Activated CD8-positive, alpha-beta T cell treated with anti-CD3 and anti-CD28 coated beads, Interleukin-2, amount 10 ng/mL, durations not matched to agents 7 days and 5 days (primary cell): ENCODE measurements around the gene PAQR5. TPM values are rescaled to one million over a fixed set of nuclear protein-coding genes. Genes with fewer than 3 reads are reported as not detected.
"Not testable (repeated sequence)": the region's sequence is repeated elsewhere in the genome, so short reads cannot be mapped to it uniquely, and the experiment has no call there.

Experiments used
- ATAC-seq: fragments of 150-1000 bp; cut with Tn5 transposase; one replicate; pipeline ENCODE4 v1.10.0; 2021; ENCODE audit warnings: moderate library complexity
- CTCF ChIA-PET: fragments of 350-600 bp; sonication (Branson Sonifier 250); formaldehyde crosslinking; loops from one replicate; lab custom pipeline; 2021; ENCODE audit warnings: antibody characterized with exemption; lab: Charles Lee
- POLR2A ChIA-PET: fragments of 350-600 bp; sonication (Branson Sonifier 250); formaldehyde crosslinking; loops from one replicate; lab custom pipeline; 2021; ENCODE audit warnings: antibody characterized with exemption; lab: Charles Lee
- DNase-seq: peaks from one replicate; pipeline ENCODE4 v3.0.0-alpha.2; 2020
- H3K27ac Mint-ChIP-seq: one replicate; pipeline ENCODE4 v1.8.0; 2021; ENCODE audit warnings: mild to moderate bottlenecking, mixed read lengths
- H3K27me3 Mint-ChIP-seq: one replicate; pipeline ENCODE4 v1.8.0; 2021; ENCODE audit warnings: low read depth, mixed read lengths
- H3K36me3 Mint-ChIP-seq: one replicate; pipeline ENCODE4 v1.8.0; 2021; ENCODE audit warnings: low read depth, mixed read lengths
- H3K4me1 Mint-ChIP-seq: one replicate; pipeline ENCODE4 v1.8.0; 2021; ENCODE audit warnings: low read depth, mixed read lengths
- H3K4me3 Mint-ChIP-seq: one replicate; pipeline ENCODE4 v1.8.0; 2021; ENCODE audit warnings: mild to moderate bottlenecking, mixed read lengths
- H3K9me3 Mint-ChIP-seq: one replicate; pipeline ENCODE4 v1.8.0; 2022; ENCODE audit warnings: mixed read lengths; ENCODE audit not compliant: insufficient read depth
- total RNA-seq, 2 experiments: library from RNA; stranded (reverse); gene quantifications; one replicate each; pipeline ENCODE4 v1.2.3, GENCODE V29; 2021

Gene PAQR5
- total RNA-seq, 2 experiments from 2014 or later, result not detected

DNA sequence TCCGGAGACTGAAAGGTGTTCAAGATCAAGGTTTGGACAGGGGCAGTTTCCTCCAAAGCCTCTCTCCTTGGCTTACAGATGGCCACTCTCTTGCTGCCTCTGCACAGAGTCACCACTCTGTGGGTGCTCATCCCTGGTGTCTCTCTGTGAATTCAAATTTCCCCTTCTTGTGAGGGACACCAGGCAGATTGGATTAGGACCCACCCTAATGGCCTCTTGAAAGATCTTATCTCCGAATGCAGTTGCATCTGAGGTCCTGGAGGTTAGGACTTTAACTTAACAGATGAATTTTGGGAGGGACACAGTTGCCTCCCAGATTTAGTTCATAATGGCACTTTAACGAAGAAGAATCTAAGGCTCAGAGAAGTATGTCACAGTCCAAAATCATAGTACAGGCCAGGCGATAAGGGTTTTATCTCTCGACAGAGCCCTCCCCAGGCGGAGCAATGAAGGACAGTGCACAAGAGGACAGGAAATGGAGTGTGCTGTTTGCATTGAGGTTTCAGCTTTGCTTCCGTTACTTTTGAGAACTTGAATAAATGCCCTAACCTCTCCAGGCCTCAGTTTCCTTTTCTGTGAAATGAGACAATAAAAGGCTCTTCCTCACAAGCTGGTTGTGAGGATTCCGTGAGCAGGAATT is 76.6 kb downstream of the PAQR5 start:
- ATAC-seq (no peak), DNase-seq (no peak)
- H3K27ac Mint-ChIP-seq, result no peak overlapping the region
- no peak overlapping the region for H3K4me3 Mint-ChIP-seq
- H3K36me3 Mint-ChIP-seq, result no peaks in the 10 kb centered on the region
- ChIA-PET CTCF (no interaction called here), POLR2A (no interaction called here)
- H3K9me3 Mint-ChIP-seq, result no peaks in the 10 kb centered on the region
- peaks cover 16% of the 10 kb centered on the region for H3K27me3 Mint-ChIP-seq
- H3K4me1 Mint-ChIP-seq, result no peaks in the 10 kb centered on the region

DNA sequence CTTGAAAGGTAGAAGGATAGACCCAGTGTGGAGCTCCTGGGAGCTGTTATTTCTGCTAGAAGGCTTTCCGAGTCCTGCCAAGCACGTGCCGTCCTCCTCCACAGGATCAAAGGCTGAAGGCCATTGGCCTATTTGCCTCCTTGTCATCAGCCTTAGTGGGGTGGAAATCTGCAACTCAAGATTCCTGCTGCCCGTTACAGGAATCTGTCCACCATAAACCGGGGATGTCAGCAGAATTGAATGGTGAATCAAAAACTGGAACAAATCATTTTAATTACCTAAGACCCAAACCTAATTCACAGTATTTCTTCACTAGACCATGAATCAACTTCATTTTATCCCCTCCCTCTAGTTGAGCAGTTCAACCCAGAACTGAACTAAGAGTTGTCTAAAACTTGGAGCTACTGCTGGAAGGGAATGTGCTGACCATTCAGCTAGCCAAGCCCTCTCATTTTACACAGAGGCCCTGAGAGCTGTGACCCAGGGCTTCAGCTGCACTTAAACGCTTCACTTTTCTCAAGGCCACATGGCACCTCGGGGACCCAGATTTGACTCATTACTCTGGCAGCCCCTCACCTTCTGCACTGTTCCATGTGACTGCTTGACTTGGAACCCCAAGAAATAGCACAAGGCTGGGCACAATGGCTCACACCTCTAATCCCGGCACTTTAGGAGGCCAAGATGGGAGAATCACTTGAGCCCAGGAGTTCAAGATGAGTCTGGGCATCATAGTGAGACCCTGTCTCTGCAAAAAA is 78.7 kb downstream of the PAQR5 start:
- Mint-ChIP-seq H3K27me3 (peaks cover 16% of the 10 kb centered on the region), H3K36me3 (no peaks in the 10 kb centered on the region), H3K9me3 (no peaks in the 10 kb centered on the region), H3K27ac (no peak overlapping the region), H3K4me3 (no peak overlapping the region), H3K4me1 (no peaks in the 10 kb centered on the region)
- POLR2A ChIA-PET, result no interaction called here
- CTCF ChIA-PET, result interaction anchor here (1.0 kb wide), 1 partner anchor 17 kb away, joined by 4 read pairs; no protein-coding TSS in a partner anchor
- ATAC-seq (no peak), DNase-seq (no peak)

DNA sequence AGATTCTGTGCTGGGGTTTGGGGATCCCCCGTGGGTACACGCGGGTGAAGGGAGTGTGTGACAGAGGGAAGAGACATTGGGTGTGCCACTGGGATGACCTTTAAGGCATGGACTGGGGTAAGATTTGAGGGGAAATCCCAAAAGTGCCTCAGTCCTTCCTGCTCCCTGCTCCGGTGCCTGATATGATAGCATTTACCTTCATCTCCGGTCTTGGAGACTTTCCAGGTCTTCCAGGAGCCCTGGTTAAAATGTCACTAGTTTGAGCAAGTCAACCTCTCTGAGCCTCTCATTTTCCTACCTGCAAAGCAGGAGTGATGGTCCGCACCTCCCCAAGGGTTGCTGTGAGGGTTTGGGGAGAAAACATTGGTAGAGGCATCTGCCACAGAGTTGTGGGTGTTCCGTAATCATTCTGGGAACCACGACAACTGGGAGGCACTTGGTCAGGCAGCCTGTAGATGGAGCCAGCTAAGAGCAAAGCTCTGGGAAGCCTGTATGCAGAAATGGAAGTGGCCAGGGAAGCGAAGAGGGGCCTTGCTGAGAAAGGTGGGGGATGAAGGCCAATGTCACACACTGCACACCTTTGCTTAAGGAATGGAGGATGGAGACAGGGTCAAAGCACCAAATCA is 81.5 kb downstream of the PAQR5 start:
- H3K4me3 Mint-ChIP-seq, result no peak overlapping the region
- ATAC-seq, result no peak
- no peak overlapping the region for H3K27ac Mint-ChIP-seq
- no peaks in the 10 kb centered on the region for H3K36me3 Mint-ChIP-seq
- POLR2A ChIA-PET, result no interaction called here
- H3K27me3 Mint-ChIP-seq, result peaks cover 8% of the 10 kb centered on the region
- H3K4me1 Mint-ChIP-seq, result no peaks in the 10 kb centered on the region
- no peaks in the 10 kb centered on the region for H3K9me3 Mint-ChIP-seq
- CTCF ChIA-PET, result no interaction called here
- no peak for DNase-seq

DNA sequence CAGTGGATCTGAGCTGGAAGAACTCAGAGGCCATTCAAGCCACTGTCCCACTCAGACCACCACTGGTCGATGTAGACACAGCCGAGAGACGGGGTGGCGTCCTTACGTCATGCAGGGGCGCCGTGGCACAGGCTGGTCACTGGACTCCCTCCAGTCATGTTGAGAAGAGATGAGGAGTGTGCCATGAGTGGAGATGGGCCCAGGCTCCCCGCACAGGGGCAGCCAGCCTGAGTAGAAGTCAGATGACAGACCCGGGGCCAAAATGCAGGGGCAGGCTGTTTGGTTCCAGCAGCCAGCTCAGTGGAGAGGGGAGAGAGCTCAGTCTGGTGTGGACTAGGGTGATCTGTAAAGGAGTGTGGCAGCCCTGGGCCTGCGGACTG is 82.0 kb downstream of the PAQR5 start:
- Mint-ChIP-seq H3K36me3 (no peaks in the 10 kb centered on the region), H3K4me3 (no peak overlapping the region), H3K9me3 (no peaks in the 10 kb centered on the region), H3K27me3 (peaks cover 8% of the 10 kb centered on the region), H3K4me1 (no peaks in the 10 kb centered on the region), H3K27ac (no peak overlapping the region)
- DNase-seq (no peak), ATAC-seq (no peak)
- CTCF ChIA-PET, result no interaction called here
- POLR2A ChIA-PET, result no interaction called here

DNA sequence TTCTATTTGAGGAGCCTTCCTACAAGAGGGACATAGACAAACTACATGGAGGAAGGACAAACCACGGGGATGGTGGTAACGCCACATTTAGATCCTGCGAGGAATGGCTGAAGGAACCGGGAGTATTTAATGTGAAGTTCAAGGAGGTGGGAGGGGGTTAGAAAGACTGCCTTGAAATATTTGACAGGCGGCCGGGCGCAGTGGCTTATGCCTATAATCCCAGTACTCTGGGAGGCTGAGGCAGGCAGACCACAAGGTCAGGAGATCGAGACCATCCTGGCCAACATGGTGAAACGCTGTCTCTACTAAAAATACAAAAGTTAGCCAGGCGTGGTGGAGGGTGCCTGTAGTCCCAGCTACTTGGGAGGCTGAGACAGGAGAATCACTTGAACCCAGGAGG is 83.5 kb downstream of the PAQR5 start:
- DNase-seq, POLR2A ChIA-PET, ATAC-seq, H3K36me3 Mint-ChIP-seq, H3K27ac Mint-ChIP-seq, H3K9me3 Mint-ChIP-seq, H3K4me1 Mint-ChIP-seq, H3K4me3 Mint-ChIP-seq, H3K27me3 Mint-ChIP-seq: not testable (repeated sequence)
- CTCF ChIA-PET, result interaction anchor here (0.9 kb wide), 2 partner anchors 11 to 323 kb away, joined by 3 to 4 read pairs; no protein-coding TSS in a partner anchor

DNA sequence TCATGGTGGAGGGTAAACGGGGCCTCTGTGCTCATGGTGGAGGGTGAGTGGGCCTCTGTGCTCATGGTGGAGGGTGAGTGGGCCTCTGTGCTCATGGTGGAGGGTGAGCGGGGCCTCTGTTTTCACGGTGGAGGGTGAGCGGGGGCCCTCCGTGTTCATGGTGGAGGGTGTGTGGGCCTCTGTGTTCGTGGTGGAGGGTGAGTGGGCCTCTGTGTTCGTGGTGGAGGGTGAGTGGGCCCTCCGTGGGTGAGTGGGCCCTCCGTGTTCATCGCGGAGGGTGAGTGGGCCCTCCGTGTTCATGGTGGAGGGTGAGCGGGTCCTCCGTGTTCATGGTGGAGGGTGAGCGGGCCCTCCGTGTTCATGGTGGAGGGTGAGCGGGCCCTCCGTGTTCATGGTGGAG is 85.4 kb downstream of the PAQR5 start:
- ATAC-seq, H3K4me1 Mint-ChIP-seq, H3K9me3 Mint-ChIP-seq, H3K36me3 Mint-ChIP-seq, DNase-seq, H3K4me3 Mint-ChIP-seq, CTCF ChIA-PET, POLR2A ChIA-PET, H3K27me3 Mint-ChIP-seq, H3K27ac Mint-ChIP-seq: not testable (repeated sequence)

DNA sequence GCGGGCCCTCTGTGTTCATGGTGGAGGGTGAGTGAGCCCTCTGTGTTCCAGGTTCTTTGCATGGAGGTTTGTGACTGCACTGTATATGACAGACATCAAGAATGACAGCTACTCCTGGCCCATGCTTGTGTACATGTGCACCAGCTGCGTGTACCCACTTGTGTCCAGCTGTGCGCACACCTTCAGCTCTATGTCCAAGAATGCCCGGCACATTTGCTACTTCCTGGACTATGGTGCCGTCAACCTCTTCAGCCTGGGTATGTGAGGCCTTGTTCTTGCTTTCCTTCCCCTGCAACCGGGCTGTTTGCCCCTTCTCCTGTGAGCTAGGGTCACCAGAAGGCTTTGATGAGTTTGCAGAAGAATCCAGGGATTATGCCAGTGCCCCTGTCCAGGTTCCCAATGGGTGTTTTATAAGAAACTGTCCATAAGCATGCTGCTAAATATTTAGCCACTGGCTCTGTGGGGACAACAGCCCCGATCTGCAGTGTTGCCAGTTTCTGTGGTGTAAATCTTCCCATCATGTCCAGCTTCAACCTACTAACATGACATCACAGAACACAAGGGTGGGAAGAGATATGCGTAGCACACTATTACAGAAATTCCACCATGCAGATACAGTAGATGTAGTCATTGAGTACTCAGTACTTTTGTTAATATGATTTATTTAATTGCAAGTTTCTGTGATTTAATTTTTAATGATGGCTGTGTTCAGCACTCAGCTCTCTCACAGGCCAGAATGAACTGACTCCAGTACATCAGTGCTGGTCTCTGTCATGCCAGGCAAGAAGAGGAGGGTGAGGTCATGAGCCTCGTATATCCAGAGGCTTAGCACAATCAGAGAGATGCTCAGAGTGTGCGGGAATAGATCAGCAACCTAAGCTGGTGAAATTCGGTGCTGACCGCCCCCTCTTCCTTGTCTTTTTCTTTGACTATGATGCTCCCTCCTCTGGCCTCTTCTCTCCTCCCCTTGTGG is 86.2 kb downstream of the PAQR5 start:
- Mint-ChIP-seq H3K4me3 (no peak overlapping the region), H3K4me1 (no peaks in the 10 kb centered on the region), H3K27ac (no peak overlapping the region), H3K36me3 (no peaks in the 10 kb centered on the region), H3K27me3 (peaks cover 2% of the 10 kb centered on the region), H3K9me3 (no peaks in the 10 kb centered on the region)
- ATAC-seq, result no peak
- no peak for DNase-seq
- POLR2A ChIA-PET, result no interaction called here
- CTCF ChIA-PET, result no interaction called here

DNA sequence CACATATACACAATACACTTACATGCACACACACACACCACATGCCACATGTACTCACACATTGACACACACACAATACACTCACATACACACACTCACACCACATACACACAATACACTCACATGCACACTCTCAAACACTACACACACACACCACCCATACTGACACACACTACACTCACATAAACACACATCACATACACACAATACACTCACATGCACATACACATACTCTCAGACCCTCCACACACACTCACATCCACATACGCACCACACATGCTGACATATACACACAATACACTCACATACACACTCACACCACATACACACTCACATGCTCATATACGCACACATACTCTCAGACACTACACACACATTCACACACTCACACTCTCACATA is 87.1 kb downstream of the PAQR5 start:
- CTCF ChIA-PET, result no interaction called here
- Mint-ChIP-seq H3K4me1 (no peaks in the 10 kb centered on the region), H3K36me3 (no peaks in the 10 kb centered on the region), H3K9me3 (no peaks in the 10 kb centered on the region), H3K4me3 (no peak overlapping the region), H3K27me3 (peaks cover 2% of the 10 kb centered on the region), H3K27ac (no peak overlapping the region)
- POLR2A ChIA-PET, result no interaction called here
- ATAC-seq, result no peak
- no peak for DNase-seq

DNA sequence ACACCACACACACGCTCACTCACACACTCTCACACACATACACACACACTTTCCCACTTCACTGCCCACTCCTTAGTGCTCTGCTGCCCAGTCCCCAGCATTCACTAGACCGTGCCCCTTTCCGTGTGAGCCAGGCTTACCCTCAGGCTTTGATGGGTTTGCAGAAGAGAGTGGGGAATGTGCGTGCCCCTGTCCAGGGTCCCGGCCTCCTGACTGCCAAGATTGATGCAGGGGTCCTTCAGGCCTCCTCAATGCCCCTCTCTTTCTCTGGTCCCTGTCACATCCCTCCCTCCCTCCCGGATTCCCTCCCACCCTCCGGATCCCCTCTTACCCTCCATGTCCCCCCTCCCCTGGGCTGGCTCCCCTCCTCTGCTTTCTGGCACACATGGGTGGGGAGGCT is 87.6 kb downstream of the PAQR5 start:
- DNase-seq, result no peak
- Mint-ChIP-seq H3K4me3 (no peak overlapping the region), H3K27me3 (peaks cover 2% of the 10 kb centered on the region), H3K27ac (no peak overlapping the region), H3K4me1 (no peaks in the 10 kb centered on the region), H3K36me3 (no peaks in the 10 kb centered on the region), H3K9me3 (no peaks in the 10 kb centered on the region)
- ATAC-seq, result no peak
- ChIA-PET CTCF (no interaction called here), POLR2A (no interaction called here)

DNA sequence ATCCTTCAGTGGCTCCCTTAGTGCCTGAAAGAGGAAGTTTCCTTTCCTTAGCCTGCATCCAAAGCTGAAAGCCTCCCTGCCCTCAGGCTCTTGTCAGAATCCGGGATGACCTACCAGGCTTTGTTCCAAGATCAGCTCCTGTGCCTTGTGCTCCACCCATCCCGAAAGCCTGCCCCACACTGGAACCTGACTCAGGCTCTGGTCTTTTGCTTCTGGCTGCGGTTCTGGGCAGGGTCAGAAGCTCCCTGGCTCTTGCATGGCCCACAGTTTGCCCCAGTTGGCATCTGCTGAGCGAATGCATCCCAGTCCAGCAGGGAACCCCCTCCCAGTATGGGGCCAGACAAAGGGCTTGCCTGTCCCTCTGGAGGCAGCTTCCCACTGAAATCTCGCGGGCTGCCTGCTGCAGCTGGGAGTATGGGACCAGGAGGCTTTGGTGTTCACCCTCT is 89.6 kb downstream of the PAQR5 start:
- ChIA-PET POLR2A (no interaction called here), CTCF (no interaction called here)
- no peak overlapping the region for H3K27ac Mint-ChIP-seq
- H3K9me3 Mint-ChIP-seq, result no peaks in the 10 kb centered on the region
- peaks cover 3% of the 10 kb centered on the region for H3K27me3 Mint-ChIP-seq
- H3K36me3 Mint-ChIP-seq, result no peaks in the 10 kb centered on the region
- no peak overlapping the region for H3K4me3 Mint-ChIP-seq
- no peaks in the 10 kb centered on the region for H3K4me1 Mint-ChIP-seq
- DNase-seq, result no peak
- ATAC-seq, result no peak

DNA sequence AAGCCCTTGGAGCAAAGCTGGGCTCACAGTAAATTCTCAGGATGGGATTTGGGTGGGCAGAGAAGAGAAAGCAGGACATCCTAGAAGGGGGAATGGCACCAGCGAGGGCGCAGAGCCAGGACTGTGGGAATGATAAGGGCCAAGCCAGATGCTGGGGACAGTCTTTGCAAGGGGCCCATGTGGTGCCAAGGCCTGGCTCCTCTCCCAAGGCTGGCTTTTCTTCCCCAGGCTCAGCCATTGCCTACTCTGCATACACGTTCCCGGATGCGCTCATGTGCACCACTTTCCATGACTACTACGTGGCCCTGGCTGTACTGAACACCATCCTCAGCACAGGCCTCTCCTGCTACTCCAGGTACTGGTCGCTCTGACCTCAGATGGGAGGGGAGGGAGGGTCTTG is 90.7 kb downstream of the PAQR5 start:
- H3K36me3 Mint-ChIP-seq, result no peaks in the 10 kb centered on the region
- ChIA-PET POLR2A (no interaction called here), CTCF (no interaction called here)
- H3K27ac Mint-ChIP-seq, result no peak overlapping the region
- H3K9me3 Mint-ChIP-seq, result no peaks in the 10 kb centered on the region
- H3K4me3 Mint-ChIP-seq, result no peak overlapping the region
- DNase-seq, result no peak
- peaks cover 2% of the 10 kb centered on the region for H3K4me1 Mint-ChIP-seq
- no peak for ATAC-seq
- H3K27me3 Mint-ChIP-seq, result peaks cover 5% of the 10 kb centered on the region
